Keratinocyte (primary cell): ENCODE measurements around the gene THRB.

Experiments used
- EZH2 ChIP-seq: IDR thresholded peaks from one replicate; pipeline ENCODE4 v1.6.1; 2012; ENCODE audit warnings: inconsistent platforms, mild to moderate bottlenecking, low read length, moderate library complexity
- TF ChIP-seq, protein P1 (sequence below), 3 experiments: IDR thresholded peaks in 1 of 3; conservative IDR thresholded peaks in 1 of 3; optimal IDR thresholded peaks in 1 of 3; 2 replicates in 2 of 3; 3 replicates in 1 of 3; pipeline versions ENCODE3 to v1.5.1; 2011; ENCODE audit warnings: low read length in 3 of 3, mild to moderate bottlenecking in 3 of 3, moderate library complexity in 2 of 3, control low read depth in 1 of 3, inconsistent platforms in 1 of 3; ENCODE audit not compliant: insufficient read depth in 2 of 3; ENCODE audit errors: extremely low read depth in 1 of 3

DNA sequence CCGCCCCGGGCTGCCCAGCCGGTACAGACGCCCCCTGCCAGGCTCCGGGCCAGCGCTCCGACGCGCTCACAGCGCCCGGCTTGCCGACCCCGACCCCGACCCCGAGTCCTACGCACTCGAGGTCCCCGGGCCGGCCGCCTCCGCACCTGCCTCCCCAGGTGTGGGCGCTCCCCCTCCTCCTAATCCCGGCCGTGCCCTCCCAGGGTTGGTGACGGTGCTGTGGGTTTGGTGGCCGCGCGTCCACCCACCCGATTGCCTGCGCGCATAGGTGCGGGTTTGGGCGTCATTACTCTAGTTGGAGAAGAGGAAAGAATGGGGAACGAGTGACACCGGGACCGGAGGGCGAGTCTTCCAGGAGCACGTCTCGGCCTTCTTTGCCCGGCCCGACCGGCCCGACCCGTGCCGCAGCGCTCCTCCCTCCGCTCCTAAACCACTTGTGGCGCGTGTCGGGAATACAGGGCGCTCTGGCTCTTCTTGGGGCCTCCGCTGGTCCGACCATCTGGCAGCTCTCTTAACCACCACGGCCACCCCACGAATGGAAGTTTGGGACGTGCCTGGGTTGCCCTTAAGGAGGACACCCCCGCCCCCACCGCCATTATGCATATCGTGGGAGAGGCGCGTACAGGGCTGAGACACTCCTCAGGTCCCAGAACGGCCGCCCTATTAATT lies 810 bp upstream of the THRB start:
- TF ChIP-seq, protein P1, sequence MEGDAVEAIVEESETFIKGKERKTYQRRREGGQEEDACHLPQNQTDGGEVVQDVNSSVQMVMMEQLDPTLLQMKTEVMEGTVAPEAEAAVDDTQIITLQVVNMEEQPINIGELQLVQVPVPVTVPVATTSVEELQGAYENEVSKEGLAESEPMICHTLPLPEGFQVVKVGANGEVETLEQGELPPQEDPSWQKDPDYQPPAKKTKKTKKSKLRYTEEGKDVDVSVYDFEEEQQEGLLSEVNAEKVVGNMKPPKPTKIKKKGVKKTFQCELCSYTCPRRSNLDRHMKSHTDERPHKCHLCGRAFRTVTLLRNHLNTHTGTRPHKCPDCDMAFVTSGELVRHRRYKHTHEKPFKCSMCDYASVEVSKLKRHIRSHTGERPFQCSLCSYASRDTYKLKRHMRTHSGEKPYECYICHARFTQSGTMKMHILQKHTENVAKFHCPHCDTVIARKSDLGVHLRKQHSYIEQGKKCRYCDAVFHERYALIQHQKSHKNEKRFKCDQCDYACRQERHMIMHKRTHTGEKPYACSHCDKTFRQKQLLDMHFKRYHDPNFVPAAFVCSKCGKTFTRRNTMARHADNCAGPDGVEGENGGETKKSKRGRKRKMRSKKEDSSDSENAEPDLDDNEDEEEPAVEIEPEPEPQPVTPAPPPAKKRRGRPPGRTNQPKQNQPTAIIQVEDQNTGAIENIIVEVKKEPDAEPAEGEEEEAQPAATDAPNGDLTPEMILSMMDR (optimal IDR thresholded peaks at IDR 0.05 in 1 of 3, IDR thresholded peaks at IDR 0.05 in 1 of 3, conservative IDR thresholded peaks at IDR 0.05 in 1 of 3; ENCODE audit: extremely low read depth in 1 of 3, insufficient read depth in 2 of 3, low read length in 3 of 3) = no peak
- no peak for TF ChIP-seq EZH2
